ENCODE measurements around the gene MYO5A.

The MYO5A gene

DNA sequence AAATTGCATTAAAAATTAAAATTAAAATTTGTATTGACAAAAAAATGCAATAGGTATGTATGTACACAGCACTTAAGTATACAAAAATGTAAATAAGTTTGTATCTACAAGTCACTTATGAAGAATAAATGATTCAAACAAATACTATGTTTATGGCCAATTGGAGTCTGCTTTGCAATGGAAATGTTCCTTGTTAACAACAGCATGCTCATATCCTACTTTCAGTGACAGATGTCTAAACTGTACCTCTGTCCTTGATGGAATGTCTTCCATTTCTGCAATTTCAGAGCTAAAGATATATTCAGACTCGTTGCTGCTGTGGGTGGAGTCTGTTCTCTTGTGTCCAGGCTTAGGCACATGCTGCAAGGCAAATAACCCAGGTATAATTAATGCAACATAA lies 169.0 kb downstream of the MYO5A start:
- Histone ChIP-seq H3K4me3 (ENCODE audit: low read depth, low read length) (no peak overlapping the region), H3K36me3 (ENCODE audit: control insufficient read depth in 2 of 2, insufficient read depth in 1 of 2, low read length in 2 of 2) (peaks cover 0 to 10% of the 10 kb centered on the region in 2 experiments; a peak in 1 of 3 replicates), H3K27ac (ENCODE audit: extremely low read depth, low read depth, low read length) (no peak overlapping the region), H3K4me1 (ENCODE audit: control insufficient read depth, insufficient read depth, low read length) (no peaks in the 10 kb centered on the region), H3K9me3 (ENCODE audit: control insufficient read depth, insufficient read depth, low read depth, low read length) (no peaks in the 10 kb centered on the region)
- no peak for TF ChIP-seq ZBTB48 (tag by site-specific recombination; IDR thresholded peaks at IDR 0.05)
- no peak for TF ChIP-seq ZNF324 (tag by site-specific recombination; IDR thresholded peaks at IDR 0.05)
- no peak for TF ChIP-seq ZNF112 (tag by site-specific recombination; IDR thresholded peaks at IDR 0.05)
- ChIA-PET CTCF (no interaction called here), POLR2A (no interaction called here)

DNA sequence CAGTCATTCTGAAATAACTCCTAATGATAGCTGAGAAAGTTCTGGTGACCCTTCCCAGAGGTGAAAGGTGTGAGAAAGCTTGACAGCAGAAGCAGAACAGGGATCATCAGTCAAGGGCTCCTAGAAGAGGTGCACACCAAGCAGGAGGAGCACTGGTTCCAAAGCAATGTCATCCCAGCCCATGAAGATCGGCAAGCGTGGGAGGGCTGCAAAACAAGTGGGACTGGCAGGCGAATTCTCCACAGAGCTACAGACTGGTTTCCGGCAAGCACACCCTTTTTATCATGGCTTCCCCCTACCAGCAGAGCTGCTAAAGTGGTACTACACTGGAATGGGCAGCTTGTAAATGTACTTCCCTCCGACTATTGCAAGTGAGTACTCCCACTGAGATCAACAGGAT lies 170.7 kb downstream of the MYO5A start:
- no peaks in the 10 kb centered on the region for H3K4me1 ChIP-seq (ENCODE audit: control insufficient read depth, insufficient read depth, low read length)
- POLR2A ChIA-PET, result no interaction called here
- H3K4me3 ChIP-seq (ENCODE audit: low read depth, low read length), result no peak overlapping the region
- no peak overlapping the region for H3K27ac ChIP-seq (ENCODE audit: extremely low read depth, low read depth, low read length)
- no peaks in the 10 kb centered on the region for H3K9me3 ChIP-seq (ENCODE audit: control insufficient read depth, insufficient read depth, low read depth, low read length)
- TF ChIP-seq ZEB2 (tag by site-specific recombination; IDR thresholded peaks at IDR 0.05) (no peak), ZNF596 (tag by site-specific recombination; IDR thresholded peaks at IDR 0.05) (no peak), ZNF266 (tag by site-specific recombination; IDR thresholded peaks at IDR 0.05; ENCODE audit: low read depth) (no peak), ZNF610 (tag by site-specific recombination; IDR thresholded peaks at IDR 0.05; ENCODE audit: borderline replicate concordance) (no peak), TRIM28 (IDR thresholded peaks at IDR 0.05; ENCODE audit: borderline replicate concordance, low read length) (no peak), ZNF366 (tag by site-specific recombination; conservative IDR thresholded peaks at IDR 0.05) (no peak), ZNF555 (tag by site-specific recombination; conservative IDR thresholded peaks at IDR 0.05) (no peak), ZNF112 (tag by site-specific recombination; IDR thresholded peaks at IDR 0.05) (no peak), ZNF571 (tag by site-specific recombination; IDR thresholded peaks at IDR 0.05) (no peak), ZNF701 (tag by site-specific recombination; IDR thresholded peaks at IDR 0.05) (no peak), ZNF658 (tag by site-specific recombination; IDR thresholded peaks at IDR 0.05) (no peak), ZNF350 (tag by site-specific recombination; IDR thresholded peaks at IDR 0.05) (no peak)
- TF ChIP-seq, protein P1, sequence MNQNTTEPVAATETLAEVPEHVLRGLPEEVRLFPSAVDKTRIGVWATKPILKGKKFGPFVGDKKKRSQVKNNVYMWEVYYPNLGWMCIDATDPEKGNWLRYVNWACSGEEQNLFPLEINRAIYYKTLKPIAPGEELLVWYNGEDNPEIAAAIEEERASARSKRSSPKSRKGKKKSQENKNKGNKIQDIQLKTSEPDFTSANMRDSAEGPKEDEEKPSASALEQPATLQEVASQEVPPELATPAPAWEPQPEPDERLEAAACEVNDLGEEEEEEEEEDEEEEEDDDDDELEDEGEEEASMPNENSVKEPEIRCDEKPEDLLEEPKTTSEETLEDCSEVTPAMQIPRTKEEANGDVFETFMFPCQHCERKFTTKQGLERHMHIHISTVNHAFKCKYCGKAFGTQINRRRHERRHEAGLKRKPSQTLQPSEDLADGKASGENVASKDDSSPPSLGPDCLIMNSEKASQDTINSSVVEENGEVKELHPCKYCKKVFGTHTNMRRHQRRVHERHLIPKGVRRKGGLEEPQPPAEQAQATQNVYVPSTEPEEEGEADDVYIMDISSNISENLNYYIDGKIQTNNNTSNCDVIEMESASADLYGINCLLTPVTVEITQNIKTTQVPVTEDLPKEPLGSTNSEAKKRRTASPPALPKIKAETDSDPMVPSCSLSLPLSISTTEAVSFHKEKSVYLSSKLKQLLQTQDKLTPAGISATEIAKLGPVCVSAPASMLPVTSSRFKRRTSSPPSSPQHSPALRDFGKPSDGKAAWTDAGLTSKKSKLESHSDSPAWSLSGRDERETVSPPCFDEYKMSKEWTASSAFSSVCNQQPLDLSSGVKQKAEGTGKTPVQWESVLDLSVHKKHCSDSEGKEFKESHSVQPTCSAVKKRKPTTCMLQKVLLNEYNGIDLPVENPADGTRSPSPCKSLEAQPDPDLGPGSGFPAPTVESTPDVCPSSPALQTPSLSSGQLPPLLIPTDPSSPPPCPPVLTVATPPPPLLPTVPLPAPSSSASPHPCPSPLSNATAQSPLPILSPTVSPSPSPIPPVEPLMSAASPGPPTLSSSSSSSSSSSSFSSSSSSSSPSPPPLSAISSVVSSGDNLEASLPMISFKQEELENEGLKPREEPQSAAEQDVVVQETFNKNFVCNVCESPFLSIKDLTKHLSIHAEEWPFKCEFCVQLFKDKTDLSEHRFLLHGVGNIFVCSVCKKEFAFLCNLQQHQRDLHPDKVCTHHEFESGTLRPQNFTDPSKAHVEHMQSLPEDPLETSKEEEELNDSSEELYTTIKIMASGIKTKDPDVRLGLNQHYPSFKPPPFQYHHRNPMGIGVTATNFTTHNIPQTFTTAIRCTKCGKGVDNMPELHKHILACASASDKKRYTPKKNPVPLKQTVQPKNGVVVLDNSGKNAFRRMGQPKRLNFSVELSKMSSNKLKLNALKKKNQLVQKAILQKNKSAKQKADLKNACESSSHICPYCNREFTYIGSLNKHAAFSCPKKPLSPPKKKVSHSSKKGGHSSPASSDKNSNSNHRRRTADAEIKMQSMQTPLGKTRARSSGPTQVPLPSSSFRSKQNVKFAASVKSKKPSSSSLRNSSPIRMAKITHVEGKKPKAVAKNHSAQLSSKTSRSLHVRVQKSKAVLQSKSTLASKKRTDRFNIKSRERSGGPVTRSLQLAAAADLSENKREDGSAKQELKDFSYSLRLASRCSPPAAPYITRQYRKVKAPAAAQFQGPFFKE (tag by site-specific recombination; IDR thresholded peaks at IDR 0.05; ENCODE audit: borderline replicate concordance), result no peak
- TF ChIP-seq, protein P2, sequence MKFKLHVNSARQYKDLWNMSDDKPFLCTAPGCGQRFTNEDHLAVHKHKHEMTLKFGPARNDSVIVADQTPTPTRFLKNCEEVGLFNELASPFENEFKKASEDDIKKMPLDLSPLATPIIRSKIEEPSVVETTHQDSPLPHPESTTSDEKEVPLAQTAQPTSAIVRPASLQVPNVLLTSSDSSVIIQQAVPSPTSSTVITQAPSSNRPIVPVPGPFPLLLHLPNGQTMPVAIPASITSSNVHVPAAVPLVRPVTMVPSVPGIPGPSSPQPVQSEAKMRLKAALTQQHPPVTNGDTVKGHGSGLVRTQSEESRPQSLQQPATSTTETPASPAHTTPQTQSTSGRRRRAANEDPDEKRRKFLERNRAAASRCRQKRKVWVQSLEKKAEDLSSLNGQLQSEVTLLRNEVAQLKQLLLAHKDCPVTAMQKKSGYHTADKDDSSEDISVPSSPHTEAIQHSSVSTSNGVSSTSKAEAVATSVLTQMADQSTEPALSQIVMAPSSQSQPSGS (tag by site-specific recombination; IDR thresholded peaks at IDR 0.05; ENCODE audit: low read depth), result no peak
- TF ChIP-seq, protein P3, sequence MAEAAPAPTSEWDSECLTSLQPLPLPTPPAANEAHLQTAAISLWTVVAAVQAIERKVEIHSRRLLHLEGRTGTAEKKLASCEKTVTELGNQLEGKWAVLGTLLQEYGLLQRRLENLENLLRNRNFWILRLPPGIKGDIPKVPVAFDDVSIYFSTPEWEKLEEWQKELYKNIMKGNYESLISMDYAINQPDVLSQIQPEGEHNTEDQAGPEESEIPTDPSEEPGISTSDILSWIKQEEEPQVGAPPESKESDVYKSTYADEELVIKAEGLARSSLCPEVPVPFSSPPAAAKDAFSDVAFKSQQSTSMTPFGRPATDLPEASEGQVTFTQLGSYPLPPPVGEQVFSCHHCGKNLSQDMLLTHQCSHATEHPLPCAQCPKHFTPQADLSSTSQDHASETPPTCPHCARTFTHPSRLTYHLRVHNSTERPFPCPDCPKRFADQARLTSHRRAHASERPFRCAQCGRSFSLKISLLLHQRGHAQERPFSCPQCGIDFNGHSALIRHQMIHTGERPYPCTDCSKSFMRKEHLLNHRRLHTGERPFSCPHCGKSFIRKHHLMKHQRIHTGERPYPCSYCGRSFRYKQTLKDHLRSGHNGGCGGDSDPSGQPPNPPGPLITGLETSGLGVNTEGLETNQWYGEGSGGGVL (tag by site-specific recombination; IDR thresholded peaks at IDR 0.05), result no peak
- peaks cover 0 to 11% of the 10 kb centered on the region in 2 experiments; a peak in 1 of 3 replicates for H3K36me3 ChIP-seq (ENCODE audit: control insufficient read depth in 2 of 2, insufficient read depth in 1 of 2, low read length in 2 of 2)
- CTCF ChIA-PET, result no interaction called here

All from HEK293 (cell line).